AG10803 (cell line): Measurements from ENCODE around the gene NCKAP5.
A peak's percentile ranks its signal among the peaks of the same experiment; 100 is the strongest.

Experiments used
- DNase-seq: peaks from one replicate; pipeline ENCODE4 v3.0.0; 2010; ENCODE audit warnings: low read depth
- H3K4me3 ChIP-seq: 2 replicates; pipeline ENCODE4 v1.5.1; 2011; ENCODE audit warnings: mild to moderate bottlenecking, low read length, control low read depth
- TF ChIP-seq, protein P1 (sequence below): conservative IDR thresholded peaks from 2 replicates; pipeline ENCODE4 v1.5.1; 2011; ENCODE audit warnings: mild to moderate bottlenecking, low read length, control low read depth, inconsistent platforms

NCKAP5 gene

DNA sequence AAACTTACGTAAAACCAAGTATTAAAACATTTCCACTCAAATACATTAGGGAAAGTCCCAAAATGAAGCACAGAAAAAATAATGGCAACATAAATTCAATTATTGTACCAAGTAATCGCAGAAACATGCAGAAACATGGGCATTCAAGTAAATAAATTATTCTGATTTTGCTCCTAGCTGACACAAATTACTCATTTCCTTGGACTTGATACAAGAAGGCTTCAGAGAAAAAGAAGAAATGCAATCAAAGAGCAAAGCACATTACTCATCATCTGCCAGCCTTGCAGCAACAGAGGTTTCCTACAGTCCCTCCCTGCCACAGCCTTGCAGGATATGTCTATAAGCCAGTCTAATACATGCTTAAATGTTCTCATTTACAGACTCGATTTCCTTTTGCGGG is 458.5 kb downstream of the NCKAP5 start:
- TF ChIP-seq, protein P1, sequence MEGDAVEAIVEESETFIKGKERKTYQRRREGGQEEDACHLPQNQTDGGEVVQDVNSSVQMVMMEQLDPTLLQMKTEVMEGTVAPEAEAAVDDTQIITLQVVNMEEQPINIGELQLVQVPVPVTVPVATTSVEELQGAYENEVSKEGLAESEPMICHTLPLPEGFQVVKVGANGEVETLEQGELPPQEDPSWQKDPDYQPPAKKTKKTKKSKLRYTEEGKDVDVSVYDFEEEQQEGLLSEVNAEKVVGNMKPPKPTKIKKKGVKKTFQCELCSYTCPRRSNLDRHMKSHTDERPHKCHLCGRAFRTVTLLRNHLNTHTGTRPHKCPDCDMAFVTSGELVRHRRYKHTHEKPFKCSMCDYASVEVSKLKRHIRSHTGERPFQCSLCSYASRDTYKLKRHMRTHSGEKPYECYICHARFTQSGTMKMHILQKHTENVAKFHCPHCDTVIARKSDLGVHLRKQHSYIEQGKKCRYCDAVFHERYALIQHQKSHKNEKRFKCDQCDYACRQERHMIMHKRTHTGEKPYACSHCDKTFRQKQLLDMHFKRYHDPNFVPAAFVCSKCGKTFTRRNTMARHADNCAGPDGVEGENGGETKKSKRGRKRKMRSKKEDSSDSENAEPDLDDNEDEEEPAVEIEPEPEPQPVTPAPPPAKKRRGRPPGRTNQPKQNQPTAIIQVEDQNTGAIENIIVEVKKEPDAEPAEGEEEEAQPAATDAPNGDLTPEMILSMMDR: no peak
- DNase-seq: peak; percentile 49
- no peak overlapping the region for H3K4me3 ChIP-seq

DNA sequence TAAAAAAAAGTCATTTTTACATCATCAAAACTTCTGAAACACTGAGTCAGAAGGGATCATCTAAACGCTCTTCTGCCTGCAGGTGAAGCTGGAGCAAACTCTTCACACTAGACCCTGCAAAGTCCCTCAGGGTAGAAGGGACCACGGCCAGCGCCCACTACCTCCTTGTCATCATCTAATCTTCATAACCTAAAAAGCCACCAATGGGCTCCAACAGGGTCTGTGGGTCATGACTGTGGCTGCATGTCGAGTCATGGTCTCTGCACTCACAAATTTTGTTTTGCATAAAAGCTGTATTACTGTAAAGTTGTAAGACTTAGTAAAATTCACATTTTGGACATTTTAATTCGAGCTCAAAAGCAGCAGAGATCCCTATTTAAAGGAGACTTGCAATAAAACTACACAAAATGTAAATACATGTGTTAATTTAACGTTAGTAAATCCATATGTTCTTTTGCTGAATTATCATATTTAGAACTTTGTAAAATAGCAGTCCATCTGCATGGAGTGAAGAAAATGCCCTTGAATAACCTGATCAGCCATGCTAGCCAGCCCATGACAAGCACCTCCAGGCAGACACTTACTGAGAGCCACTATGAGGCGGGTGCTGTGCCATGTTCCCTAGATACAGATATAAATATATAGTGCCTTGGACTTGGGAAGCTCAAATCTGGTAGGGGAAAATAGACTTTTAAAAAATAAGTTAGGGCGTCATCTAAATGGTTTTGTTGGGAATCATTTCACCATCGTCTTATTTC is 461.0 kb downstream of the NCKAP5 start:
- TF ChIP-seq, protein P1: no peak
- H3K4me3 ChIP-seq: no peak overlapping the region
- no peak for DNase-seq

DNA sequence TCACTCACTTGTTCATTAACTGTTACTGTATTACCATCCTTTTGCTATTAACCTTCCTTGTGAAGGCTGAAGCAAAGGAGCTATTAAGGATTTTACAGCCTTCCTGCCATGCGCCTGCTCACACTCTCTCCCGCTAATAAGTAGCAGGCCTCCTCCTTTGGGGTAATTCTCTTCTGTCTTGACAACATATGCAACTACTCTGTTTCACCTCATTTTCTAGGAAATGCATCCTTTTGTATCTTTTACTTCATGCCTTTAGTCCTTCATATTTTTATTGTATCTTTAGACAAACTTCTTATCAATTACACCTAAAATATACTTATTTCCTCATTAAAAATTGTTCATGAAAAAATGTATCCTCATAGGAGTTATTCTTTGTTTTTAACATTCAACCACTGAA is 463.4 kb downstream of the NCKAP5 start:
- TF ChIP-seq, protein P1: no peak
- H3K4me3 ChIP-seq: no peak overlapping the region
- no peak for DNase-seq

DNA sequence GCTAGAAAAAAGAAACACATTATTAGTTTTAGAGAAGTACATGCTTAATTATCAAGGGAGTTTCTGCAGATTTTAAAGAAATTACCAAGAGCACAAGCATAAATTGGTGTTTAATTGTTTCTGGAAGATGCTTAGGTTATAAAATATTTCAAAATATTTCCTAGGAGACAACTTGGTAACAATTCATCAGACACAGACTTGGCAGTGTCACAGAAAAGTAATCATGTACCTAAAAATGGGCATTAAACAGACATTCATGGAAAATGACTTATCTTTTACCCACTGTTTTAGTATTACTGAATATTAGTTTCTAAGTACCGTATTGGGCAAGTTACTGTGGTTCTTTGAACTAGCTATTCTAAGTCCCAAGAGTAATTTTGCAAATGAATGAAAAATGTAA is 469.5 kb downstream of the NCKAP5 start:
- TF ChIP-seq, protein P1: no peak
- DNase-seq: no peak
- no peak overlapping the region for H3K4me3 ChIP-seq

DNA sequence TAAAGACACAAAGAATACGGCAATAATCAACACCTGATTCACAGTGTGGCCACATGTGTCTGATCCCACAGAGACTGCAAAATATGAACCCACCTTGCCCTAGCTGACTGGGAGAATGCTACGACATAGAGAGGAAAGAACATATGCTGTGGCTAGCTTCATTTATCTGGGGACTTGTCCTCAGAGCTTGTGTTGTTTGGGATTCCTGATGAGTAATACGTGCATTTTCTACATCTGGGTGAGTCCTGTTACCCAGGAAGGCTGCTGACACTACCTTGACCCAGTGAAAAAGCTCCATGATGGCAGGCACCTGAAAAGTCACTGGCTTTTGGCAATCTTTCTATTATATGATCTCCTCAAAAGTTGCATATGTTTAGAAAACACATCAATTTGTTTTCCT is 470.6 kb downstream of the NCKAP5 start:
- peak; percentile 12 for DNase-seq
- H3K4me3 ChIP-seq: no peak overlapping the region
- TF ChIP-seq, protein P1: no peak

DNA sequence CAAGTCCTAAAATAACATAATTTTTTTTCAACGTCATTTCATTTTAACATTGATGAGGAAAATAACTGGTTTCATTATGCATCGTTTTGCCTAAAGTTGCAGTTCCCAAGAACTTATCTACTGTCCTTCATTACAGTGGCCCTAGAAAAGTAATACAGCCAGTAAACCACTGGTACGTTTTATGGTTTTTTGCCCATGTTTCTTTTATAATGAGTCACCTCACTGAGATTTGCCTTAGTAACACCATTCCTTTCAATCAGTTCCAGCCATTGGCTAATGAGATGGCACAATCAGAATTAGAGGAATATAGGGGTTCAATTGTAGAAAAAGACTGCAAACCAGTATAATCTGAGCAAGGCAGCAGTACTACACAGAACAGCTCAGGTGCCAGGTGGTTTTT is 475.7 kb downstream of the NCKAP5 start:
- no peak overlapping the region for H3K4me3 ChIP-seq
- no peak for DNase-seq
- TF ChIP-seq, protein P1: no peak

DNA sequence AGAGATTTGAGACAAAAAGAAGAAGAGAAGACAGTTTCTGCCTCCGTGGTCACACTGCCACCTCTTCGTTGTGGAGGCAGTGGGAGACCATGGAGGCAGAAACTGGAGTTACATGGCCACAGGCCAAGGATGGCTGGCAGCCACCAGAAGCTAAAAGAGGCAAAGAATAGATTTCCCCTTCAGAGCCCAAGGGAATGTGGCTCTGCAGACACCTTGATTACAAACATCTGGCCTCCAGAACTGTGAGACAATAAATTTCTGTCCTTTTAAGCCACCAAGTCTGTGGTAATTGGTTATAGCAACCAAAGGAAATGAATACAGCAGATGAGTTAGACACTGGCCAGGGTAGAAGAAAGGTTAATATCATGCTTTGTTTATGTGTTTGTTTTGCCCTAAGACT is 477.9 kb downstream of the NCKAP5 start:
- TF ChIP-seq, protein P1: no peak
- H3K4me3 ChIP-seq: no peak overlapping the region
- DNase-seq: no peak
